ENCODE measurements around the gene LYZL6.

The LYZL6 gene

GRCh38 chr17:35943537-35943936 lies at the start of gene LYZL6:
Gene LYZL6, minus strand, starts transcription at chr17:35943713. Its CDS starts 4,357 bp downstream, at chr17:35939356.
- Histone ChIP-seq H3K4me2 (ENCODE audit: low read length) (no peak within 1 kb of the TSS), H3F3A (ENCODE audit: control insufficient read depth, insufficient read depth) (no peaks in the 10 kb centered on the region), H3K27me3 (ENCODE audit: control insufficient read depth, low read length) (no peaks in the 10 kb centered on the region), H3K79me2 (ENCODE audit: control insufficient read depth, low read length) (no peaks in the 10 kb centered on the region), H3K4me3 (ENCODE audit: low read length) (no peak within 1 kb of the TSS), H3K36me3 (ENCODE audit: control insufficient read depth, low read length) (no peaks in the 10 kb centered on the region), H3K9me2 (replicated peaks; ENCODE audit: control insufficient read depth, low read length) (no peaks in the 10 kb centered on the region), H4K20me1 (ENCODE audit: control insufficient read depth, insufficient read depth, low read depth, low read length) (no peaks in the 10 kb centered on the region), H3K4me1 (ENCODE audit: control insufficient read depth, low read length) (no peaks in the 10 kb centered on the region), H3K9me3 (ENCODE audit: control insufficient read depth, insufficient read depth, low read length) (no peaks in the 10 kb centered on the region), H3K27ac (ENCODE audit: low read depth, low read length) (no peak within 1 kb of the TSS)
- no peak for TF ChIP-seq CTCF (IDR thresholded peaks at IDR 0.05; ENCODE audit: low read depth, low read length, poor library complexity, severe bottlenecking)
- no peak for TF ChIP-seq EZH2phosphoT487 (IDR thresholded peaks at IDR 0.05; ENCODE audit: borderline replicate concordance, low read length)

GRCh38 chr17:35991075-35991474 lies 47.6 kb upstream of the LYZL6 start:
- H3K36me3 ChIP-seq (ENCODE audit: control insufficient read depth, low read length): no peaks in the 10 kb centered on the region
- no peaks in the 10 kb centered on the region for H3K4me1 ChIP-seq (ENCODE audit: control insufficient read depth, low read length)
- no peaks in the 10 kb centered on the region for H4K20me1 ChIP-seq (ENCODE audit: control insufficient read depth, insufficient read depth, low read depth, low read length)
- H3K27me3 ChIP-seq (ENCODE audit: control insufficient read depth, low read length): no peaks in the 10 kb centered on the region
- H3K4me3 ChIP-seq (ENCODE audit: low read length): no peak overlapping the region
- H3F3A ChIP-seq (ENCODE audit: control insufficient read depth, insufficient read depth): no peaks in the 10 kb centered on the region
- TF ChIP-seq CTCF (IDR thresholded peaks at IDR 0.05; ENCODE audit: low read depth, low read length, poor library complexity, severe bottlenecking): no peak
- TF ChIP-seq EZH2phosphoT487 (IDR thresholded peaks at IDR 0.05; ENCODE audit: borderline replicate concordance, low read length): no peak
- H3K9me2 ChIP-seq (replicated peaks; ENCODE audit: control insufficient read depth, low read length): no peaks in the 10 kb centered on the region
- peaks cover 4% of the 10 kb centered on the region; the same call in 1 of the 2 replicates for H3K9me3 ChIP-seq (ENCODE audit: control insufficient read depth, insufficient read depth, low read length)
- H3K4me2 ChIP-seq (ENCODE audit: low read length): no peak overlapping the region
- no peaks in the 10 kb centered on the region for H3K79me2 ChIP-seq (ENCODE audit: control insufficient read depth, low read length)
- no peak overlapping the region for H3K27ac ChIP-seq (ENCODE audit: low read depth, low read length)

- no peak overlapping the region for H3K4me2 ChIP-seq (ENCODE audit: low read length)
- TF ChIP-seq CTCF (IDR thresholded peaks at IDR 0.05; ENCODE audit: low read depth, low read length, poor library complexity, severe bottlenecking) (no peak), EZH2phosphoT487 (IDR thresholded peaks at IDR 0.05; ENCODE audit: borderline replicate concordance, low read length) (no peak)
- H3K4me1 ChIP-seq (ENCODE audit: control insufficient read depth, low read length): no peaks in the 10 kb centered on the region
- no peaks in the 10 kb centered on the region for H3K36me3 ChIP-seq (ENCODE audit: control insufficient read depth, low read length)
- no peaks in the 10 kb centered on the region for H3F3A ChIP-seq (ENCODE audit: control insufficient read depth, insufficient read depth)
- H4K20me1 ChIP-seq (ENCODE audit: control insufficient read depth, insufficient read depth, low read depth, low read length): no peaks in the 10 kb centered on the region
- H3K9me2 ChIP-seq (replicated peaks; ENCODE audit: control insufficient read depth, low read length): no peaks in the 10 kb centered on the region
- H3K79me2 ChIP-seq (ENCODE audit: control insufficient read depth, low read length): no peaks in the 10 kb centered on the region
- H3K27me3 ChIP-seq (ENCODE audit: control insufficient read depth, low read length): no peaks in the 10 kb centered on the region
- no peak overlapping the region for H3K27ac ChIP-seq (ENCODE audit: low read depth, low read length)
- no peak overlapping the region for H3K4me3 ChIP-seq (ENCODE audit: low read length)
- H3K9me3 ChIP-seq (ENCODE audit: control insufficient read depth, insufficient read depth, low read length): peaks cover 4% of the 10 kb centered on the region; the same call in 1 of the 2 replicates
These were observed 44.7 kb upstream of the LYZL6 start for GRCh38 chr17:35988164-35988563.

Measured in DOHH2 (cell line).